GM06990 (cell line): Measurements from ENCODE around the gene CAMTA1.

Experiments used
- DNase-seq: peaks from one replicate; pipeline ENCODE4 v3.0.0-alpha.2; 2011; ENCODE audit not compliant: insufficient read length; ENCODE audit errors: extremely low read depth
- H3K27me3 ChIP-seq: replicated peaks from 2 replicates; pipeline ENCODE4 v1.6.0; 2011; ENCODE audit warnings: low read length; ENCODE audit not compliant: control insufficient read depth, insufficient read depth
- H3K36me3 ChIP-seq: 2 replicates; pipeline ENCODE4 v1.5.1; 2011; ENCODE audit warnings: low read length; ENCODE audit not compliant: control insufficient read depth, insufficient read depth
- H3K4me3 ChIP-seq: replicated peaks from 2 replicates; pipeline ENCODE4 v1.5.1; 2011; ENCODE audit warnings: low read depth, mild to moderate bottlenecking, control low read depth, low read length
- TF ChIP-seq, protein P1 (sequence below): IDR thresholded peaks from 2 replicates; pipeline ENCODE4 v1.5.1; 2011; ENCODE audit warnings: low read length, control low read depth, mild to moderate bottlenecking, inconsistent platforms; ENCODE audit not compliant: insufficient read depth, poor library complexity, severe bottlenecking

CAMTA1 gene

DNA sequence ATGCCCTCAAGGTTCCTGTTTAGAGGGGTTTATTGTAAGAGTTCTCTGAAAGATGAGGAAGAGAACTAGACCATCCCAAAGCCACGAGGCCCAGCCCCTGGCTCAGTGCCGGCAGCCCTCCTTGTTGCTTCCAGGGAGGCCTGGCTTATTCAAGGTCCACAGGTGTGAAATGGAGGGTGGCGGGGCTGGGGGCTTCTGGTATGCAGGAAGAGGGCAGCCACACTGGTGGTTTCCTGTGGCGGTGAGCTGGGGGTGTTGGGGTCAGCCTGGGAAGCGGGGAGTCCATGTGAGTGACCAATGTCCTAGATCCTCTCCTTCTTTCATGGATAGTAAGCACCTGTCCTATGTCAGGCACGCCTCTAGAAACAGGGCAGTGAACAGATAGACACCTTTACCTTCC is 138.2 kb downstream of the CAMTA1 start:
- H3K36me3 ChIP-seq: no peaks in the 10 kb centered on the region
- TF ChIP-seq, protein P1, sequence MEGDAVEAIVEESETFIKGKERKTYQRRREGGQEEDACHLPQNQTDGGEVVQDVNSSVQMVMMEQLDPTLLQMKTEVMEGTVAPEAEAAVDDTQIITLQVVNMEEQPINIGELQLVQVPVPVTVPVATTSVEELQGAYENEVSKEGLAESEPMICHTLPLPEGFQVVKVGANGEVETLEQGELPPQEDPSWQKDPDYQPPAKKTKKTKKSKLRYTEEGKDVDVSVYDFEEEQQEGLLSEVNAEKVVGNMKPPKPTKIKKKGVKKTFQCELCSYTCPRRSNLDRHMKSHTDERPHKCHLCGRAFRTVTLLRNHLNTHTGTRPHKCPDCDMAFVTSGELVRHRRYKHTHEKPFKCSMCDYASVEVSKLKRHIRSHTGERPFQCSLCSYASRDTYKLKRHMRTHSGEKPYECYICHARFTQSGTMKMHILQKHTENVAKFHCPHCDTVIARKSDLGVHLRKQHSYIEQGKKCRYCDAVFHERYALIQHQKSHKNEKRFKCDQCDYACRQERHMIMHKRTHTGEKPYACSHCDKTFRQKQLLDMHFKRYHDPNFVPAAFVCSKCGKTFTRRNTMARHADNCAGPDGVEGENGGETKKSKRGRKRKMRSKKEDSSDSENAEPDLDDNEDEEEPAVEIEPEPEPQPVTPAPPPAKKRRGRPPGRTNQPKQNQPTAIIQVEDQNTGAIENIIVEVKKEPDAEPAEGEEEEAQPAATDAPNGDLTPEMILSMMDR: no peak
- H3K27me3 ChIP-seq: no peaks in the 10 kb centered on the region; the same call in none of the 2 replicates
- H3K4me3 ChIP-seq: no peak overlapping the region
- no peak for DNase-seq

DNA sequence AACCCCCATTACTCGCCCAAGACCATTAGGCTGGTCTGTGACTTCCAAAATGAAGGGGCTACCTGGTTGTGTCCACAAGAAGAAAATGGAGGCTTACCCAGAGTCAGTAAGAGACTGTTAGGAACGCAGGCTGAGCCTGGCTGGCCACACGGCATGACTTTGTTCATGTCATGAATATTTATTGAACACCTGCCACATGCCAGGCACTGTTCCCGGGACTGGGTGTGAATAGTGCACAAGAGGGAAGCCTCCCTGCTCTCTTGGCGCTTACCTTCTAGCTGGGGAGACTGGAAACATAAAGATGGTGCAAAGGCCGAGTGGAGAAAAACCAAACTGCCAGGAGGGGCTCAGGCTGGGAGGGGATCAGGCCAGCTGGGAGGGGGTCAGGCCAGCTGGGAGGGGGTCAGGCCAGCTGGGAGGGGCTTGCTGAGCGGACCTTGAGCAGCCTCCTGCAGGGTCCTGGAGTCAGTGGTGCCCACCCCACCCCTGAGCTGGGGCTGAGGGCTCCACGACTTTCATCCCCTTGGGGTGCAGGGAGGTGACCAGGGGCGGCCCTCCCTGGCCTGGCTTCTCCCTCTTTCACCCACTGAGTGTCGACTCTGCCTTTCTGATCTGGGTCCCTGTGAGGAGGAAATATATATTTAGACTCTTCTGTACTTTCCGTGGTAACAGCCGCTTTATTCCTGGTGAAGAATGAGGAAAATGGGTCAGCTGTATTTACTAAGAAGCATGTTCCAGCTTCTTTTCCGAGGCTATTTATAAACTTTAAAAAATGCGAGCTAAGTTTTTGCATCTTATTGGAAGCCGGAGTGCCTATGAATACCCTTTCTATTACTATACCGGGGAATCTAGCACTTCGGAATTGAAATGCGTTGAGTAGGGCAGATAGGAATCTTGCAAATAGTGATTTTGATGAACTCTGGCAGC is 139.0 kb downstream of the CAMTA1 start:
- H3K27me3 ChIP-seq: no peaks in the 10 kb centered on the region; the same call in none of the 2 replicates
- no peak for DNase-seq
- no peak overlapping the region for H3K4me3 ChIP-seq
- TF ChIP-seq, protein P1: no peak
- H3K36me3 ChIP-seq: no peaks in the 10 kb centered on the region

DNA sequence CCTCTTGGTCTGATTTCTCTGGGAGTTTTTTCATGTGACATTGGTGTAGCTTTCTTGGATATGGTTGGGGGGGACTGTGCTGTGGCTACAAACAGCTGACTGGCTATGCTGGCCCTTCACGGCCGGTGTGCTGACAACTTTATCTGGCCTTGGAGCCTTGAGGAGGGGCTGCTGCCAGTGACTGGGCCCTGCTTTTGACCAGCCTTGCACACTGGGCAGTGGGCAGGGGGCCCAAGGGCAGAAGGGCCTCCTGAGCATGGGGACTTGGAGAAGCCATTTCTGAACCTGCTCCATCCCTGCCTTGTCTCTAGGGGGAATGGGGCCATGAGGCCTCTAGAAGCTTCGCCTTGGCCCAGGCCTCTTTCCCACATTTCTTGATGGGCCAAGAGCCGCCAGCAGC is 139.6 kb downstream of the CAMTA1 start:
- no peaks in the 10 kb centered on the region for H3K36me3 ChIP-seq
- no peaks in the 10 kb centered on the region; the same call in none of the 2 replicates for H3K27me3 ChIP-seq
- TF ChIP-seq, protein P1: no peak
- DNase-seq: no peak
- H3K4me3 ChIP-seq: no peak overlapping the region

DNA sequence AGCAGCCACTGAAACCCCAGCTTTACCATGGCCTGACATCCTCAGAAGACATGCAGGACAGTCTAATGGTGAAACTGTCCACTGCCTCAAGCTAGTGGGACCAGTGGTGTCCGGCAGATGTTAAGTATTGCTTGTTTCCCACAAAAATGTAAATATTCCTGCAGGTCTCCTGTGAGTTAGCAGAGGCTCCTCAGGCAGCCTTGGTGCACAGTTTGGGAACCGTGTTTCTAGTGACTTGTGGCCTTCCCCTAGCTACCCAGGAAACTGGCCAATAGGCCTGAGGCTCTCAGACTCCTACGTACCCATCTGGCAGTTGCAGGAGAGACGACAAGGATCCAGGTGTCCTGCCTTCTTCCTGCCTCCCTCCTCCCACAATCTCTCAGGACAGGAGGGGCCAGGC is 142.4 kb downstream of the CAMTA1 start:
- DNase-seq: no peak
- TF ChIP-seq, protein P1: no peak
- no peak overlapping the region for H3K4me3 ChIP-seq
- H3K36me3 ChIP-seq: no peaks in the 10 kb centered on the region
- no peaks in the 10 kb centered on the region; the same call in none of the 2 replicates for H3K27me3 ChIP-seq

DNA sequence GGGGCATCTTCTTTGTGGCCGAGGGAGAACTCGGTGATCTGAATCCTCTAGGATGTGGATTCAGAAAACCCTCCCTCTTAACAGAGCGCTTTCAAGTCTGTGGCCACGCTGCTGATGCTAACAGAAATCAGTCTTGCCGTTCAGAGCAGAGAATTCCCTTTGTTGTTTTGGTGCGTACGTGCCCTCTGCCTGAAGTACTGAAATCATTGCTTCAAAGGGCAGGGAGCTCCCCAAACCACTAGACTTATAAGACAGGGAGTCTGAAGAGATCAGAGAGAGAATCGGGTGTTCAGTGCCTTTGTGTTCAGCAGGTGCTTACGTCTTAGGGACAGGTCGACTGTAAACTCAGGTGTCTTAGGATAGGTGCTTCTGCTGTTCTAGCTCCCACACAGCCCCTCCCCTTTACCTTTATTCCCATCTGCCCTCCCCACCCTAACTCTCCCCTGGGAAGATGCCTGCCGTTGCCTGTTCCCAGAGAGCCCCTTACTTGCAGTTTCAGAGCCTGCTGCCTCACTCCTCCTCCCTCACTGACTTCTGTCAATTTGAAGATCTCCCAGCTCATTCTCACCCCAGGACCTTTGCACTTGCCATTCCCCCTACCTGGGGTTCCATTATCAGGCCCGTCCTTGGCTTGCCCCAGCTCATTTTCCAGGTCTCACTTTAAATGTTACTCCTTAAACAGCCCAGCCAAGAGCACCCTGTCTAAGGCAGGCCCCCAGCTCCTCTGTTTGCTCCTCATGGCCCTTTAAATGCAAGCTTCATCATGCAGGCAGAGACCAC is 143.0 kb downstream of the CAMTA1 start:
- no peaks in the 10 kb centered on the region; the same call in none of the 2 replicates for H3K27me3 ChIP-seq
- TF ChIP-seq, protein P1: no peak
- no peaks in the 10 kb centered on the region for H3K36me3 ChIP-seq
- DNase-seq: no peak
- no peak overlapping the region for H3K4me3 ChIP-seq
